ENCODE data around the gene TRMT10A. TPM values are rescaled to one million over a fixed set of nuclear protein-coding genes. Genes with fewer than 3 reads are reported as not detected.

Gene TRMT10A
- total RNA-seq, 1 experiment from 2014 or later = 4.6 TPM

GRCh38 chr4:99612704-99613103 lies 48.9 kb upstream of the TRMT10A start:
- no peaks in the 10 kb centered on the region for H4K20me1 ChIP-seq (ENCODE audit: control insufficient read depth, insufficient read depth, insufficient read length)
- H3K18ac ChIP-seq (ENCODE audit: insufficient read length, low read depth, low read length) = no peak overlapping the region
- H3K23me2 ChIP-seq (ENCODE audit: insufficient read length, low read depth, low read length, poor library complexity, severe bottlenecking) = no peaks in the 10 kb centered on the region
- no peak overlapping the region for H3K23ac ChIP-seq (ENCODE audit: insufficient read length, low read depth, low read length)
- H3K4me1 ChIP-seq (ENCODE audit: insufficient read depth, low read length) = no peaks in the 10 kb centered on the region
- H3T11ph ChIP-seq (ENCODE audit: low read length) = no peak overlapping the region
- peaks cover 0 to 2% of the 10 kb centered on the region in 2 experiments; a peak in 1 of 4 replicates for H3K4me1 Mint-ChIP-seq
- H3K14ac ChIP-seq (ENCODE audit: insufficient read depth, low read length) = no peak overlapping the region
- no peak overlapping the region for H3K4ac ChIP-seq (ENCODE audit: low read depth, low read length)
- no peak overlapping the region for H3K56ac ChIP-seq (ENCODE audit: insufficient read length, low read depth, low read length)
- no peak overlapping the region for H4K8ac ChIP-seq (replicated peaks; ENCODE audit: insufficient read length, low read depth, low read length)
- no peak overlapping the region for H3K9ac ChIP-seq (ENCODE audit: extremely low read depth, insufficient read length, low read length)
- H2BK120ac ChIP-seq (ENCODE audit: low read depth, low read length, poor library complexity, severe bottlenecking) = no peak overlapping the region
- H3K27me3 ChIP-seq (ENCODE audit: insufficient read depth, low read length) = no peaks in the 10 kb centered on the region
- no peak overlapping the region for H4K91ac ChIP-seq (ENCODE audit: insufficient read length, low read depth, low read length)
- no peak overlapping the region for H2BK12ac ChIP-seq (ENCODE audit: insufficient read length, low read depth, low read length)
- H3K4me2 ChIP-seq (ENCODE audit: insufficient read depth, insufficient read length, low read length) = no peak overlapping the region
- DNase-seq = no peak
- TF ChIP-seq CTCF (conservative IDR thresholded peaks at IDR 0.05) = no peak
- H4K5ac ChIP-seq (ENCODE audit: insufficient read length, low read depth, low read length) = no peak overlapping the region
- no peak overlapping the region for H2BK15ac ChIP-seq (ENCODE audit: low read depth, low read length)
- WGBS (ENCODE audit: extremely low coverage, insufficient read length, low lambda C conversion rate) = no CpG with 5 or more reads among the region's 5 CpGs
- H3K9me3 Mint-ChIP-seq = no peaks in the 10 kb centered on the region
- H2BK5ac ChIP-seq (ENCODE audit: insufficient read length, low read length) = no peak overlapping the region
- H3K9me3 ChIP-seq (ENCODE audit: control insufficient read depth, low read depth, low read length) = no peaks in the 10 kb centered on the region
- no peak overlapping the region for H3K27ac Mint-ChIP-seq
- no peaks in the 10 kb centered on the region for H3K79me1 ChIP-seq (ENCODE audit: insufficient read depth, low read depth, low read length, poor library complexity, severe bottlenecking)
- no peak overlapping the region for H3K4me3 Mint-ChIP-seq
- no peak overlapping the region for H2AK5ac ChIP-seq (ENCODE audit: insufficient read length, low read length)
- H3K27me3 Mint-ChIP-seq (ENCODE audit: low read depth) = no peaks in the 10 kb centered on the region
- no peak overlapping the region for H3K27ac ChIP-seq (ENCODE audit: insufficient read length, low read depth, low read length)
- H3K36me3 Mint-ChIP-seq (ENCODE audit: insufficient read depth in 1 of 3, low read depth in 3 of 3) = no peaks in the 10 kb centered on the region
- no peak overlapping the region for H2BK20ac ChIP-seq (ENCODE audit: low read depth, low read length, poor library complexity, severe bottlenecking)
- H2AFZ ChIP-seq (ENCODE audit: low read length) = no peak overlapping the region
- H3K79me2 ChIP-seq (ENCODE audit: insufficient read depth, low read length) = no peaks in the 10 kb centered on the region

All from H9 (cell line).